Choroid plexus epithelial cell (primary cell): Measurements from ENCODE around the gene SMU1.
A peak's percentile ranks its signal among the peaks of the same experiment; 100 is the strongest.

ENCODE experiments used
- DNase-seq: peaks from one replicate; pipeline ENCODE4 v3.0.0-alpha.2; 2010; ENCODE audit warnings: low read depth
- H3K4me3 ChIP-seq: 2 replicates; pipeline ENCODE4 v1.5.1; 2011; ENCODE audit warnings: low read depth, mild to moderate bottlenecking, control low read depth, low read length, moderate library complexity
- CTCF ChIP-seq: conservative IDR thresholded peaks from 2 replicates; pipeline ENCODE4 v1.5.1; 2011; ENCODE audit warnings: low read depth, mild to moderate bottlenecking, control low read depth, inconsistent platforms, low read length, moderate library complexity

SMU1 gene

GRCh38 chr9:33081128-33081851, 4.8 kb upstream of the SMU1 start:
- DNase-seq, result peak; percentile 94
- TF ChIP-seq CTCF, result peak; percentile 81
- peak overlapping the region; percentile 15 for H3K4me3 ChIP-seq

GRCh38 chr9:33080534-33080933, 4.1 kb upstream of the SMU1 start:
- no peak for DNase-seq
- no peak overlapping the region for H3K4me3 ChIP-seq
- TF ChIP-seq CTCF, result no peak

- no peak overlapping the region for H3K4me3 ChIP-seq
- TF ChIP-seq CTCF, result no peak
- no peak for DNase-seq
These were observed 7.5 kb downstream of the SMU1 start for GRCh38 chr9:33068991-33069390.

GRCh38 chr9:33065157-33066076, 11.1 kb downstream of the SMU1 start:
- DNase-seq, result no peak
- TF ChIP-seq CTCF, result no peak
- no peak overlapping the region for H3K4me3 ChIP-seq

GRCh38 chr9:33051144-33051543, 25.3 kb downstream of the SMU1 start:
- DNase-seq, result no peak
- no peak overlapping the region for H3K4me3 ChIP-seq
- no peak for TF ChIP-seq CTCF

- no peak for TF ChIP-seq CTCF
- H3K4me3 ChIP-seq, result no peak overlapping the region
These were observed 26.7 kb downstream of the SMU1 start for GRCh38 chr9:33049680-33050361.

More at GRCh38 chr9:33049680-33050361, 26.7 kb downstream of the SMU1 start:
- no peak for DNase-seq
